ENCODE measurements around the gene LIN7B.

Gene LIN7B

GRCh38 chr19:49128545-49129237, 14.5 kb downstream of the LIN7B start:
- TF ChIP-seq CTCF (IDR thresholded peaks at IDR 0.05; ENCODE audit: borderline replicate concordance, control extremely low read depth, extremely low read depth, insufficient read depth, missing control alignments) = no peak
- in situ Hi-C loops (cut with MboI; ENCODE audit: low sequenced_read_pairs, unreplicated experiment) = no loop called here
- no peak for DNase-seq (ENCODE audit: low spot score)

GRCh38 chr19:49129238-49129583, 15.0 kb downstream of the LIN7B start:
- in situ Hi-C loops (cut with MboI; ENCODE audit: low sequenced_read_pairs, unreplicated experiment) = no loop called here
- TF ChIP-seq CTCF (IDR thresholded peaks at IDR 0.05; ENCODE audit: borderline replicate concordance, control extremely low read depth, extremely low read depth, insufficient read depth, missing control alignments) = no peak
- no peak for DNase-seq (ENCODE audit: low spot score)

- in situ Hi-C loops (cut with MboI; ENCODE audit: low sequenced_read_pairs, unreplicated experiment) = no loop called here
- no peak for DNase-seq (ENCODE audit: low spot score)
- TF ChIP-seq CTCF (IDR thresholded peaks at IDR 0.05; ENCODE audit: borderline replicate concordance, control extremely low read depth, extremely low read depth, insufficient read depth, missing control alignments) = no peak
Observed at GRCh38 chr19:49130325-49130724, 16.2 kb downstream of the LIN7B start.

GRCh38 chr19:49132974-49133609, 18.9 kb downstream of the LIN7B start:
- DNase-seq (ENCODE audit: low spot score) = no peak
- in situ Hi-C loops (cut with MboI; ENCODE audit: low sequenced_read_pairs, unreplicated experiment) = no loop called here
- no peak for TF ChIP-seq CTCF (IDR thresholded peaks at IDR 0.05; ENCODE audit: borderline replicate concordance, control extremely low read depth, extremely low read depth, insufficient read depth, missing control alignments)

- peak; percentile 66 for DNase-seq (ENCODE audit: low spot score)
- no peak for TF ChIP-seq CTCF (IDR thresholded peaks at IDR 0.05; ENCODE audit: borderline replicate concordance, control extremely low read depth, extremely low read depth, insufficient read depth, missing control alignments)
- in situ Hi-C loops (cut with MboI; ENCODE audit: low sequenced_read_pairs, unreplicated experiment) = no loop called here
Observed at GRCh38 chr19:49133621-49134454, 19.7 kb downstream of the LIN7B start.

GRCh38 chr19:49135686-49136085, 21.5 kb downstream of the LIN7B start:
- in situ Hi-C loops (cut with MboI; ENCODE audit: low sequenced_read_pairs, unreplicated experiment) = no loop called here
- TF ChIP-seq CTCF (IDR thresholded peaks at IDR 0.05; ENCODE audit: borderline replicate concordance, control extremely low read depth, extremely low read depth, insufficient read depth, missing control alignments) = no peak

More at GRCh38 chr19:49135686-49136085, 21.5 kb downstream of the LIN7B start:
- no peak for DNase-seq (ENCODE audit: low spot score)
